GM23338 (cell line): ENCODE measurements around the gene COL20A1.

Experiments used
- EZH2 ChIP-seq: fragments of 200-600 bp; sonication (generic); IDR thresholded peaks from one replicate; pipeline ENCODE4 v1.8.0; 2017; ENCODE audit warnings: antibody characterized with exemption, mild to moderate bottlenecking, low read depth; ENCODE audit not compliant: unreplicated experiment
- POLR2AphosphoS5 ChIP-seq: IDR thresholded peaks from 2 replicates; pipeline ENCODE4 v1.6.1; 2016; ENCODE audit warnings: antibody characterized with exemption, low read depth
- ZNF331 ChIP-seq: fragments of 250-450 bp; sonication (Bioruptor Pico); IDR thresholded peaks from 2 replicates; pipeline ENCODE4 v1.5.0; 2020; ENCODE audit warnings: low read depth, mild to moderate bottlenecking, moderate library complexity
- TF ChIP-seq, protein P1 (sequence below), 2 experiments: fragments of 200-600 bp in 1 of 2; sonication (generic) in 1 of 2; conservative IDR thresholded peaks; 2 replicates each; pipeline versions ENCODE4 v1.5.1 to v1.6.1; 2016 to 2017; ENCODE audit warnings: antibody characterized with exemption in 2 of 2, low read depth in 2 of 2, mild to moderate bottlenecking in 2 of 2, moderate library complexity in 1 of 2
- TF ChIP-seq, protein P2 (sequence below): IDR thresholded peaks from one replicate; pipeline ENCODE4 v1.6.1; 2018; ENCODE audit warnings: antibody characterized with exemption; ENCODE audit not compliant: unreplicated experiment

DNA sequence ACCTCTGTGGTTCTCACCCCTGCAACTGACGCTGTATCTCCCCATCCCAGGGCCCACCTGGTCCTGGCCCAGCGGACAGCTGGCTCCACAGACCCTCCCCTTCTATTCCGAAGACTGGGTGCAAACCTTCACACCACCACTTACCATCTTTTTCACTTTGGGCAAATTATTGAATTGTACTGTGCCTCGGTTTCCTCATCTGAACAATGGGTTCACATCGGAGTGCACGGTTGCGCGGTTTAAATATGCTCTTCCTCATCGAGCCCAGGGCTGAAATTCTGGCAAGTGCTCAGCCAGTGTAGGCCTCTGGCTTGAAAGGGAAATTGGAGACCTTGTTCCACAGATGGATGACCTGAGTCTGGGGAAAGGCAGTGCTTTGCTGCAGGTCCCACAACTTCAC lies 23.3 kb upstream of the COL20A1 start:
- no peak for TF ChIP-seq EZH2
- TF ChIP-seq, protein P1, sequence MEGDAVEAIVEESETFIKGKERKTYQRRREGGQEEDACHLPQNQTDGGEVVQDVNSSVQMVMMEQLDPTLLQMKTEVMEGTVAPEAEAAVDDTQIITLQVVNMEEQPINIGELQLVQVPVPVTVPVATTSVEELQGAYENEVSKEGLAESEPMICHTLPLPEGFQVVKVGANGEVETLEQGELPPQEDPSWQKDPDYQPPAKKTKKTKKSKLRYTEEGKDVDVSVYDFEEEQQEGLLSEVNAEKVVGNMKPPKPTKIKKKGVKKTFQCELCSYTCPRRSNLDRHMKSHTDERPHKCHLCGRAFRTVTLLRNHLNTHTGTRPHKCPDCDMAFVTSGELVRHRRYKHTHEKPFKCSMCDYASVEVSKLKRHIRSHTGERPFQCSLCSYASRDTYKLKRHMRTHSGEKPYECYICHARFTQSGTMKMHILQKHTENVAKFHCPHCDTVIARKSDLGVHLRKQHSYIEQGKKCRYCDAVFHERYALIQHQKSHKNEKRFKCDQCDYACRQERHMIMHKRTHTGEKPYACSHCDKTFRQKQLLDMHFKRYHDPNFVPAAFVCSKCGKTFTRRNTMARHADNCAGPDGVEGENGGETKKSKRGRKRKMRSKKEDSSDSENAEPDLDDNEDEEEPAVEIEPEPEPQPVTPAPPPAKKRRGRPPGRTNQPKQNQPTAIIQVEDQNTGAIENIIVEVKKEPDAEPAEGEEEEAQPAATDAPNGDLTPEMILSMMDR (conservative IDR thresholded peaks at IDR 0.05; ENCODE audit: low read depth in 2 of 2), result no peak
- TF ChIP-seq, protein P2, sequence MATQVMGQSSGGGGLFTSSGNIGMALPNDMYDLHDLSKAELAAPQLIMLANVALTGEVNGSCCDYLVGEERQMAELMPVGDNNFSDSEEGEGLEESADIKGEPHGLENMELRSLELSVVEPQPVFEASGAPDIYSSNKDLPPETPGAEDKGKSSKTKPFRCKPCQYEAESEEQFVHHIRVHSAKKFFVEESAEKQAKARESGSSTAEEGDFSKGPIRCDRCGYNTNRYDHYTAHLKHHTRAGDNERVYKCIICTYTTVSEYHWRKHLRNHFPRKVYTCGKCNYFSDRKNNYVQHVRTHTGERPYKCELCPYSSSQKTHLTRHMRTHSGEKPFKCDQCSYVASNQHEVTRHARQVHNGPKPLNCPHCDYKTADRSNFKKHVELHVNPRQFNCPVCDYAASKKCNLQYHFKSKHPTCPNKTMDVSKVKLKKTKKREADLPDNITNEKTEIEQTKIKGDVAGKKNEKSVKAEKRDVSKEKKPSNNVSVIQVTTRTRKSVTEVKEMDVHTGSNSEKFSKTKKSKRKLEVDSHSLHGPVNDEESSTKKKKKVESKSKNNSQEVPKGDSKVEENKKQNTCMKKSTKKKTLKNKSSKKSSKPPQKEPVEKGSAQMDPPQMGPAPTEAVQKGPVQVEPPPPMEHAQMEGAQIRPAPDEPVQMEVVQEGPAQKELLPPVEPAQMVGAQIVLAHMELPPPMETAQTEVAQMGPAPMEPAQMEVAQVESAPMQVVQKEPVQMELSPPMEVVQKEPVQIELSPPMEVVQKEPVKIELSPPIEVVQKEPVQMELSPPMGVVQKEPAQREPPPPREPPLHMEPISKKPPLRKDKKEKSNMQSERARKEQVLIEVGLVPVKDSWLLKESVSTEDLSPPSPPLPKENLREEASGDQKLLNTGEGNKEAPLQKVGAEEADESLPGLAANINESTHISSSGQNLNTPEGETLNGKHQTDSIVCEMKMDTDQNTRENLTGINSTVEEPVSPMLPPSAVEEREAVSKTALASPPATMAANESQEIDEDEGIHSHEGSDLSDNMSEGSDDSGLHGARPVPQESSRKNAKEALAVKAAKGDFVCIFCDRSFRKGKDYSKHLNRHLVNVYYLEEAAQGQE, result no peak
- TF ChIP-seq POLR2AphosphoS5, result no peak
- TF ChIP-seq ZNF331 (CRISPR knock-in tag), result no peak
